Endothelial cell of umbilical vein (primary cell): ENCODE measurements around the gene AARS2.

Experiments
- CTCF ChIP-seq, 2 donors: IDR thresholded peaks; 1 replicate in 1 of 2; 2 replicates in 1 of 2; pipeline ENCODE4 v1.5.1; 2011; ENCODE audit warnings: low read length in 2 of 2, mild to moderate bottlenecking in 2 of 2, moderate library complexity in 2 of 2, control low read depth in 1 of 2, inconsistent platforms in 1 of 2, low read depth in 1 of 2; ENCODE audit not compliant: insufficient read depth in 1 of 2; ENCODE audit errors: extremely low read depth in 1 of 2
- EZH2 ChIP-seq: IDR thresholded peaks from 2 replicates; pipeline ENCODE4 v1.6.1; 2012; ENCODE audit warnings: borderline replicate concordance, low read depth, mild to moderate bottlenecking, moderate library complexity, low read length, inconsistent platforms; ENCODE audit not compliant: severe bottlenecking
- FOS ChIP-seq: IDR thresholded peaks from 2 replicates; pipeline ENCODE4 v1.6.1; 2011; ENCODE audit warnings: mild to moderate bottlenecking, low read length, moderate library complexity, borderline replicate concordance; ENCODE audit not compliant: insufficient read depth
- GATA2 ChIP-seq: IDR thresholded peaks from 2 replicates; pipeline ENCODE4 v1.7.0; 2011; ENCODE audit warnings: low read depth, mild to moderate bottlenecking, moderate library complexity, mixed read lengths, low read length; ENCODE audit not compliant: insufficient read length, insufficient read depth
- JUN ChIP-seq: IDR thresholded peaks from 2 replicates; pipeline ENCODE4 v1.6.1; 2011; ENCODE audit warnings: borderline replicate concordance, low read depth; ENCODE audit not compliant: insufficient read length, insufficient read depth
- MYC ChIP-seq: IDR thresholded peaks from one replicate; pipeline ENCODE4 v1.6.1; 2011; ENCODE audit warnings: mild to moderate bottlenecking, low read depth, low read length
- POLR2A ChIP-seq: IDR thresholded peaks from 2 replicates; pipeline ENCODE4 v1.6.1; 2012; ENCODE audit warnings: low read depth, mild to moderate bottlenecking, control low read depth, low read length
- POLR2AphosphoS5 ChIP-seq: IDR thresholded peaks from 2 replicates; pipeline ENCODE4 v1.6.1; 2012; ENCODE audit warnings: low read depth, mild to moderate bottlenecking, control low read depth, low read length, moderate library complexity; ENCODE audit not compliant: insufficient read depth
- TF ChIP-seq, protein P1 (sequence below): IDR thresholded peaks from 2 replicates; pipeline ENCODE4 v1.6.1; 2011; ENCODE audit not compliant: insufficient read depth, insufficient read length

DNA sequence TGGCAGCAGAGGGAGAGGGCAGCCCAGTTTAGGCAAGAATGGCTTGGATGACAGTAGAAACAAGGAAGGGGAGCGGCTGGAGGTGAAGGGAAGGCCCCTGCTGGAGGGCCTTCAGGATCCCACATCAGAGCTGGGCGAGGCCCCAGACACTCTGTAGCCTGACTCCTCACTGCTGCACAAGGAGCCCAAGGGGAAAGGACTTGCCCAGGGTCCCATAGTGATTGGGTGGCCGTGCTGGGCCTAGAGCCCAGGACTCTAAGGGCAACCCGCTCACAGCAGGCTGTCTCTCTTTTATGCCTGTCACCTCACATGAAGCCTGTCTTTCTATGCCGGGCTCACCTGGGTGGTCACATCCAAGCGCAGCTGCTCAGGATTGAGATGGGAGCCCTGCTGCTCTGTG lies 9.3 kb downstream of the AARS2 start:
- TF ChIP-seq POLR2A (no peak), CTCF (IDR thresholded peaks at IDR 0.05; ENCODE audit: extremely low read depth in 1 of 2, insufficient read depth in 1 of 2, low read depth in 1 of 2, low read length in 2 of 2) (no peak), EZH2 (no peak), POLR2AphosphoS5 (no peak), GATA2 (no peak), FOS (no peak), MYC (no peak), JUN (no peak)
- TF ChIP-seq, protein P1, sequence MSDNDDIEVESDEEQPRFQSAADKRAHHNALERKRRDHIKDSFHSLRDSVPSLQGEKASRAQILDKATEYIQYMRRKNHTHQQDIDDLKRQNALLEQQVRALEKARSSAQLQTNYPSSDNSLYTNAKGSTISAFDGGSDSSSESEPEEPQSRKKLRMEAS: no peak
